HCT116 (cell line): Measurements from ENCODE around the gene LRRC56. TPM values are rescaled to one million over a fixed set of nuclear protein-coding genes. Genes with fewer than 3 reads are reported as not detected.

Source experiments
- ATAC-seq: fragments of 200-7000 bp; cut with Tn5 transposase; 2 replicates; pipeline ENCODE4 v1.9.1; 2020; ENCODE audit warnings: mild to moderate bottlenecking, moderate library complexity
- BruUV-seq: library from RNA; stranded (reverse); fragments of 400-500 nt; replicated peaks from 2 replicates; lab custom pipeline; 2021; lab: Mats Ljungman, UMichigan
- CTCF ChIA-PET: fragments of 300-600 bp; sonication (Branson Sonifier 250); formaldehyde crosslinking; loops from one replicate; lab custom pipeline; 2021; ENCODE audit warnings: antibody characterized with exemption; lab: Charles Lee
- POLR2A ChIA-PET: fragments of 300-600, 350-600 bp; sonication (Branson Sonifier 250); formaldehyde crosslinking; loops from one replicate; lab custom pipeline; 2021; ENCODE audit warnings: antibody characterized with exemption; lab: Charles Lee
- RAD21 ChIA-PET, 2 experiments: fragments of 300-600 bp; sonication (Branson Sonifier 250); formaldehyde crosslinking; loops; one replicate each; lab custom pipeline; 2023; ENCODE audit warnings: low total read pairs in 2 of 2; ENCODE audit not compliant: uncharacterized antibody in 2 of 2, unreplicated experiment in 2 of 2, low non-redundant PET in 1 of 2; lab: Charles Lee
- DNase-seq: peaks from one replicate; pipeline ENCODE4 v3.0.0-alpha.2; 2010; ENCODE audit warnings: low read depth, low spot score
- H2AFZ ChIP-seq: fragments of 200-600 bp; shearing (Covaris generic), sonication (generic); 2 replicates; pipeline ENCODE4 v1.6.1; 2017; ENCODE audit warnings: low read depth, mixed run types, mixed read lengths, antibody characterized with exemption, low read length; ENCODE audit not compliant: poor library complexity, severe bottlenecking
- H3K27ac ChIP-seq: 2 replicates; pipeline ENCODE4 v1.5.1; 2012; ENCODE audit warnings: low read depth, low read length
- H3K27me3 ChIP-seq: fragments of 200-600 bp; sonication (generic); 2 replicates; pipeline ENCODE4 v1.6.1; 2016; ENCODE audit warnings: mixed run types, low read length, mixed read lengths; ENCODE audit not compliant: insufficient read depth
- H3K36me3 ChIP-seq, 2 experiments: fragments of 200-500 bp in 1 of 2; fragments of 200-600 bp in 1 of 2; sonication (Bioruptor generic) in 1 of 2; sonication (generic) in 1 of 2; 2 replicates each; pipeline versions ENCODE4 v1.5.1 to v1.6.1; 2014 to 2016; ENCODE audit warnings: low read length in 2 of 2, inconsistent platforms in 1 of 2, mixed read lengths in 1 of 2, mixed run types in 1 of 2; ENCODE audit not compliant: insufficient read depth in 2 of 2, control insufficient read depth in 1 of 2
- H3K4me1 ChIP-seq, 2 experiments: fragments of 200-600 bp in 1 of 2; sonication (generic) in 1 of 2; 2 replicates each; pipeline versions ENCODE4 v1.5.1 to v1.6.1; 2012 to 2017; ENCODE audit warnings: low read length in 2 of 2, inconsistent platforms in 1 of 2, mild to moderate bottlenecking in 1 of 2, mixed read lengths in 1 of 2, mixed run types in 1 of 2, moderate library complexity in 1 of 2; ENCODE audit not compliant: insufficient read depth in 2 of 2, control insufficient read depth in 1 of 2
- H3K4me2 ChIP-seq: fragments of 200-600 bp; sonication (generic); 2 replicates; pipeline ENCODE4 v1.6.1; 2017; ENCODE audit warnings: mixed run types, low read length, mixed read lengths
- H3K4me3 ChIP-seq, 2 experiments: fragments of 200-600 bp in 1 of 2; sonication (generic) in 1 of 2; replicated peaks in 1 of 2; 2 replicates each; pipeline ENCODE4 v1.5.1; 2011 to 2016; ENCODE audit warnings: low read length in 2 of 2, control low read depth in 1 of 2, low read depth in 1 of 2, mild to moderate bottlenecking in 1 of 2, mixed read lengths in 1 of 2, mixed run types in 1 of 2
- H3K79me2 ChIP-seq: fragments of 200-600 bp; sonication (generic); 2 replicates; pipeline ENCODE4 v1.6.1; 2017; ENCODE audit warnings: mild to moderate bottlenecking, mixed run types, low read length, moderate library complexity, mixed read lengths; ENCODE audit not compliant: insufficient read depth
- H3K9ac ChIP-seq: fragments of 200-600 bp; sonication (generic); 2 replicates; pipeline ENCODE4 v1.6.1; 2016; ENCODE audit warnings: low read length, mixed read lengths
- H3K9me2 ChIP-seq: fragments of 200-600 bp; sonication (generic), shearing (Covaris generic); 2 replicates; pipeline ENCODE4 v1.6.1; 2017; ENCODE audit warnings: mixed run types, mild to moderate bottlenecking, moderate library complexity; ENCODE audit not compliant: insufficient read depth
- H3K9me3 ChIP-seq, 2 experiments: fragments of 200-500 bp in 1 of 2; fragments of 200-600 bp in 1 of 2; sonication (Bioruptor generic) in 1 of 2; sonication (generic) in 1 of 2; 2 replicates each; pipeline ENCODE4 v1.6.1; 2014 to 2017; ENCODE audit warnings: low read length in 2 of 2, mixed read lengths in 2 of 2, inconsistent platforms in 1 of 2, low read depth in 1 of 2, mild to moderate bottlenecking in 1 of 2, mixed run types in 1 of 2, moderate library complexity in 1 of 2; ENCODE audit not compliant: control insufficient read depth in 1 of 2, insufficient read depth in 1 of 2
- H4K20me1 ChIP-seq: fragments of 200-600 bp; sonication (generic), shearing (Covaris generic); 2 replicates; pipeline ENCODE4 v1.6.1; 2017; ENCODE audit warnings: mixed run types, mild to moderate bottlenecking, moderate library complexity; ENCODE audit not compliant: insufficient read depth
- CBX3 ChIP-seq: IDR thresholded peaks from 2 replicates; pipeline ENCODE4 v1.6.1; 2012; ENCODE audit warnings: low read depth
- CEBPB ChIP-seq: IDR thresholded peaks from 2 replicates; pipeline ENCODE4 v1.6.1; 2012; ENCODE audit warnings: low read depth
- EGR1 ChIP-seq: IDR thresholded peaks from 2 replicates; pipeline ENCODE4 v1.6.1; 2012; ENCODE audit warnings: low read depth
- EZH2 ChIP-seq: fragments of 200-600 bp; sonication (generic); IDR thresholded peaks from 2 replicates; pipeline ENCODE4 v1.6.1; 2017; ENCODE audit warnings: antibody characterized with exemption, mixed run types
- EZH2phosphoT487 ChIP-seq: fragments of 200-600 bp; IDR thresholded peaks from 2 replicates; pipeline ENCODE4 v1.6.1; 2018; ENCODE audit warnings: antibody characterized with exemption, borderline replicate concordance
- POLR2A ChIP-seq: IDR thresholded peaks from 2 replicates; pipeline ENCODE4 v1.7.0; 2011; ENCODE audit warnings: borderline replicate concordance; ENCODE audit not compliant: insufficient read depth, insufficient read length; ENCODE audit errors: extremely low read depth
- POLR2AphosphoS5 ChIP-seq: IDR thresholded peaks from 2 replicates; pipeline ENCODE4 v1.6.1; 2011; ENCODE audit warnings: mild to moderate bottlenecking, low read depth, low read length, moderate library complexity
- SIN3A ChIP-seq: IDR thresholded peaks from 2 replicates; pipeline ENCODE4 v1.6.1; 2012; ENCODE audit warnings: low read depth
- ZFX ChIP-seq: fragments of 450-650 bp; IDR thresholded peaks from 2 replicates; pipeline ENCODE4 v1.6.1; 2017
- intact Hi-C: fragments of 100-400 bp; cut with micrococcal nuclease; formaldehyde crosslinking; loops from 2 replicates; pipeline ENCODE4 v1.10.0; 2022
- total RNA-seq: library from RNA; stranded (reverse); gene quantifications from one replicate; pipeline ENCODE4 v1.2.1, GENCODE V29; 2021; ENCODE audit not compliant: unreplicated experiment
- TF ChIP-seq, protein P1 (sequence below): IDR thresholded peaks from 2 replicates; pipeline ENCODE4 v1.6.1; 2011; ENCODE audit warnings: mild to moderate bottlenecking, low read length, moderate library complexity; ENCODE audit not compliant: insufficient replicate concordance; ENCODE audit errors: extremely low read depth

LRRC56 gene
- total RNA-seq, 1 experiment from 2014 or later = 9.1 TPM

DNA sequence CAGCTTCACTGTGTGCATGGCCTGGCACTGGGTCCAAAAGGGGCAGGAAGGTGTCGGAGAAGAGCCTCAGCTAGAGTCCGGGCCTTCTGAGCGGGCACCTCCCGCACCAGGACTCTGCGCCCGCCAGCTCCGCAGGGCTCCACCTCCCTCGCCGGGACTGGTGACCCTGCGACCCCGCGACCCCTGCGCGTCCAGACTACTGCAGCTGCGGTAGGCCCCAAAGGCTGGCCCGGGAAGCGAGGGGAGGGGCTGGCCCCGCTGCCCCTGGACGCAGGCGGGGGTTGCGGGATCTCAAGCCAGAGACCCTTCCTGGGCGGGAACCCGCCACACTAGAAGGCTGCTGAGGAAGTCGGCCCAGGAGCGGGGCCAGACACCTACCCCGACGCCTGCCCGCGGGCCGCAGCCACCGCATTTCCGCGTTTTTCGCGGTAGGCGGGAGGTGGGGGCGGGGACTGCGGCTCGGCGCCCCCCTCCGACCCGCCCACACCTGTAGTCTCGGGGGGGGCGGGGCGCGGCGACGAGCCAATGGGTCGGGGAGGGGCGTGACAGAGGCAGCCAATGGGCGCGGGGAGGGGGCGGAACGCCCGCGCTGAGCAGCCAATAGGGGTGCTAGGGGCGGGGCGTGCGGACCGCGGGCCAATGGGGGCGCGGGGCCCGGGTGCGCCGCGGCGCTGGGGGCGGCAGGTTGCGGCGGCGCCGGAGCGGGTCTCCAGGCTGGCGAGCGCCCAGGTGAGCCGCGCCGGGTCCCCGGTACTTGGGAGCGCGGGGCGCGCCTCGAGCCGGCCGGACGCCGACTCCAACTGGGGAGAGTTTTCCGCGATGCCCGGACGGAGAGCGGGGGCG, 23.2 kb downstream of the LRRC56 start, which contains the start of the genes LMNTD2 and RASSF7:
LMNTD2 (minus strand) TSS at position 434 of the 843 bp plus-strand sequence; CDS start at position 412, 22 bp downstream.
RASSF7 (plus strand) TSS at position 666 of the 843 bp plus-strand sequence. CDS start 799 bp downstream, outside the sequence.
- peak; percentile 92 for TF ChIP-seq ZFX
- TF ChIP-seq EZH2 = no peak
- no peak for TF ChIP-seq SIN3A
- TF ChIP-seq POLR2AphosphoS5 = peak; percentile 82
- TF ChIP-seq, all 23 proteins: peak for 2
- 0 out of 4 replicates have a peak, but pooled peaks cover 0 to 3% of the 10 kb centered on the region in 2 experiments for H3K36me3 ChIP-seq
- H2AFZ ChIP-seq = no peak within 1 kb of the TSS
- TSS peak; percentile 77 for BruUV-seq
- H3K79me2 ChIP-seq = peaks cover 15% of the 10 kb centered on the region
- DNase-seq (peak; percentile 76), ATAC-seq (peak; percentile 84)
- no peaks in the 10 kb centered on the region for H3K9me3 ChIP-seq
- H3K9ac ChIP-seq = peak within 1 kb of the TSS; percentile 84
- H4K20me1 ChIP-seq = no peaks in the 10 kb centered on the region
- no peaks in the 10 kb centered on the region for H3K27me3 ChIP-seq
- ChIA-PET POLR2A (interaction anchor here (1.4 kb wide), 1 partner anchor 15 kb away, joined by 7 read pairs; the partner anchor contains the start of gene PHRF1), CTCF (interaction anchor here (1.0 kb wide), 2 partner anchors 52 to 224 kb away, joined by 3 read pairs; no protein-coding TSS in a partner anchor), RAD21 (interaction anchor here in 1 of 2 experiments (1.1 kb wide), 1 partner anchor 15 kb away, joined by 7 read pairs; the partner anchor contains the start of gene PHRF1)
- H3K4me1 ChIP-seq = peaks cover 23 to 40% of the 10 kb centered on the region in 2 experiments
- H3K4me2 ChIP-seq = peak within 1 kb of the TSS; percentile 91
- peak within 1 kb of the TSS; percentile 66 to 92 for H3K4me3 ChIP-seq
- H3K9me2 ChIP-seq = no peaks in the 10 kb centered on the region
- intact Hi-C loops = loop anchor here (2.0 kb wide), 1 partner anchor 24 kb away; the partner anchor contains the start of gene LRRC56
- peak within 1 kb of the TSS; percentile 97 for H3K27ac ChIP-seq

DNA sequence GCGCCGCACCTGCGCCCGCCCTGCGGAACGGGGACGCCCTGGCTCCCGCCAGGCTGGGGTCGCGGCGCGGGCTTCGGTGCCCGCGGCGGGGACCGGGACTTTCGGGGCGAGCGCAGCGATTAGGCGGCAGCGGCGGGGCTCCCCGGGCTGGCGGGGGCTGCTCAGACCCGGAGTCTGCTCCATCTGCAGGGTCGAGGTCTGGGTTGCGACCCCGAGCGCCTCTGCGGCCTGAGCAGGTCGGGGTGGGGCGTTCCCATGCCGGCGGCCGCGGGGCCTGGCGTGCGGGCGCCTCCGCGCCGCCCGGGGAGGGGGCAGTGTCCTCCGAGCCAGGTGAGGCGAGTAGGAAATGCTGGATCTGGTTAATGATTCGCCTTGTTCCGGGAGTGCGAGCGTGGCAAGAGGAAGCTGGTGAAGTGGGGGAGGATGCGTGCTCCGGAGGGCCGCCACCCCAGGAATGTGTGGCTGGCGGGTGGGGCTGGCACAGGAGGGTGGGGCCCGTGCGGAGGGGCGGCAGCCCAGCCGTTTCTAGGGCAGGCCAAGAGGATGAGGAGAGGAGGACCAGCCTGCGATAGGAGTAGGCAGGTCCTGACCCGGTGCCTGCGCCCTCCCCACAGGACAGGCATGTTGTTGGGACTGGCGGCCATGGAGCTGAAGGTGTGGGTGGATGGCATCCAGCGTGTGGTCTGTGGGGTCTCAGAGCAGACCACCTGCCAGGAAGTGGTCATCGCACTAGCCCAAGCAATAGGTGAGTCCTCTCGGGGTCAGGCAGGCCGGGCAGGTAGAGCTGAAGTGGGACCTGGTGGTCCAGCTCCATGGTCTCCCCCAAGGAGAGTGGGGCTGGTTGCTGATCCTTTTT, 24.0 kb downstream of the LRRC56 start:
- no peak overlapping the region for H2AFZ ChIP-seq
- POLR2A ChIA-PET = no interaction called here
- no peak for TF ChIP-seq CBX3
- no peak for TF ChIP-seq EZH2phosphoT487
- TF ChIP-seq ZFX = peak; percentile 21; the same call in 1 of the 2 replicates
- no peak for TF ChIP-seq EGR1
- TF ChIP-seq, protein P1, sequence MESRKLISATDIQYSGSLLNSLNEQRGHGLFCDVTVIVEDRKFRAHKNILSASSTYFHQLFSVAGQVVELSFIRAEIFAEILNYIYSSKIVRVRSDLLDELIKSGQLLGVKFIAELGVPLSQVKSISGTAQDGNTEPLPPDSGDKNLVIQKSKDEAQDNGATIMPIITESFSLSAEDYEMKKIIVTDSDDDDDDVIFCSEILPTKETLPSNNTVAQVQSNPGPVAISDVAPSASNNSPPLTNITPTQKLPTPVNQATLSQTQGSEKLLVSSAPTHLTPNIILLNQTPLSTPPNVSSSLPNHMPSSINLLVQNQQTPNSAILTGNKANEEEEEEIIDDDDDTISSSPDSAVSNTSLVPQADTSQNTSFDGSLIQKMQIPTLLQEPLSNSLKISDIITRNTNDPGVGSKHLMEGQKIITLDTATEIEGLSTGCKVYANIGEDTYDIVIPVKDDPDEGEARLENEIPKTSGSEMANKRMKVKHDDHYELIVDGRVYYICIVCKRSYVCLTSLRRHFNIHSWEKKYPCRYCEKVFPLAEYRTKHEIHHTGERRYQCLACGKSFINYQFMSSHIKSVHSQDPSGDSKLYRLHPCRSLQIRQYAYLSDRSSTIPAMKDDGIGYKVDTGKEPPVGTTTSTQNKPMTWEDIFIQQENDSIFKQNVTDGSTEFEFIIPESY = no peak
- TF ChIP-seq CEBPB = no peak
- TF ChIP-seq POLR2AphosphoS5 = 0 out of 2 replicates have a peak, but pooled peaks have one; percentile 16
- peak; percentile 35 for TF ChIP-seq POLR2A

More for the DNA sequence above, 24.0 kb downstream of the LRRC56 start:
- Histone ChIP-seq H3K4me3 (peak overlapping the region; percentile 65 to 92), H4K20me1 (no peaks in the 10 kb centered on the region), H3K4me2 (peak overlapping the region; percentile 91), H3K27me3 (no peaks in the 10 kb centered on the region), H3K9me3 (no peaks in the 10 kb centered on the region), H3K79me2 (peaks cover 15% of the 10 kb centered on the region), H3K9ac (peak overlapping the region; percentile 84), H3K9me2 (no peaks in the 10 kb centered on the region), H3K36me3 (0 out of 4 replicates have a peak, but pooled peaks cover 0 to 3% of the 10 kb centered on the region in 2 experiments), H3K4me1 (peaks cover 23 to 48% of the 10 kb centered on the region in 2 experiments), H3K27ac (peak overlapping the region; percentile 93)
- ChIA-PET RAD21 (no interaction called here), CTCF (no interaction called here)
- DNase-seq (no peak), ATAC-seq (peak; percentile 57)
- BruUV-seq = TSS peak; percentile 38
- intact Hi-C loops = loop anchor here (2.0 kb wide), 1 partner anchor 25 kb away; the partner anchor contains the start of gene LRRC56
